CD8-positive, alpha-beta memory T cell (primary cell): ENCODE results near the gene HEYL. TPM values are rescaled to one million over a fixed set of nuclear protein-coding genes. Genes with fewer than 3 reads are reported as not detected.

Experiments used
- CTCF ChIA-PET: fragments of 350-600 bp; sonication (Branson Sonifier 250); formaldehyde crosslinking; loops from one replicate; lab custom pipeline; 2021; ENCODE audit warnings: antibody characterized with exemption; lab: Charles Lee
- POLR2A ChIA-PET: fragments of 350-600 bp; sonication (Branson Sonifier 250); formaldehyde crosslinking; loops from one replicate; lab custom pipeline; 2021; ENCODE audit warnings: antibody characterized with exemption; lab: Charles Lee
- DNase-seq, 5 donors: peaks; one replicate each; pipeline versions ENCODE4 v3.0.0 to v3.0.0-alpha.2; 2020 to 2022; ENCODE audit warnings: mixed read lengths in 1 of 5
- H3K27ac ChIP-seq: one replicate; pipeline ENCODE4 v1.7.0; 2013; ENCODE audit warnings: low read depth, mild to moderate bottlenecking, low read length, moderate library complexity
- H3K27me3 ChIP-seq: 2 replicates; pipeline ENCODE4 v1.7.0; 2013; ENCODE audit warnings: low read length, mild to moderate bottlenecking; ENCODE audit not compliant: insufficient read depth, poor library complexity, severe bottlenecking
- H3K36me3 ChIP-seq: 2 replicates; pipeline ENCODE4 v1.7.0; 2013; ENCODE audit warnings: mild to moderate bottlenecking, low read length, moderate library complexity; ENCODE audit not compliant: insufficient read depth
- H3K4me1 ChIP-seq: 2 replicates; pipeline ENCODE4 v1.7.0; 2013; ENCODE audit warnings: mild to moderate bottlenecking, low read length, moderate library complexity; ENCODE audit not compliant: insufficient read depth
- H3K4me3 ChIP-seq: 2 replicates; pipeline ENCODE4 v1.7.0; 2013; ENCODE audit warnings: mild to moderate bottlenecking, low read length
- H3K9me3 ChIP-seq: 2 replicates; pipeline ENCODE4 v1.7.0; 2013; ENCODE audit warnings: mild to moderate bottlenecking, low read length
- H3K27ac Mint-ChIP-seq, 8 donors: one replicate each; pipeline ENCODE4 v1.8.0; 2020 to 2021; ENCODE audit warnings: mixed read lengths in 8 of 8, mild to moderate bottlenecking in 6 of 8, inconsistent platforms in 3 of 8, moderate library complexity in 3 of 8
- H3K27me3 Mint-ChIP-seq, 2 donors: one replicate each; pipeline ENCODE4 v1.8.0; 2020 to 2021; ENCODE audit warnings: mixed read lengths in 2 of 2, mild to moderate bottlenecking in 1 of 2, moderate library complexity in 1 of 2
- H3K36me3 Mint-ChIP-seq, 3 donors: one replicate each; pipeline ENCODE4 v1.8.0; 2020 to 2021; ENCODE audit warnings: mixed read lengths in 3 of 3, inconsistent platforms in 1 of 3, mild to moderate bottlenecking in 1 of 3
- H3K4me1 Mint-ChIP-seq, 3 donors: one replicate each; pipeline ENCODE4 v1.8.0; 2020 to 2021; ENCODE audit warnings: mixed read lengths in 3 of 3, inconsistent platforms in 1 of 3, mild to moderate bottlenecking in 1 of 3
- H3K4me3 Mint-ChIP-seq, 7 donors: one replicate each; pipeline ENCODE4 v1.8.0; 2020 to 2021; ENCODE audit warnings: mixed read lengths in 7 of 7, mild to moderate bottlenecking in 6 of 7, moderate library complexity in 4 of 7, inconsistent platforms in 2 of 7
- H3K9me3 Mint-ChIP-seq, 5 donors: one replicate each; pipeline ENCODE4 v1.8.0; 2020 to 2022; ENCODE audit warnings: mixed read lengths in 5 of 5, mild to moderate bottlenecking in 3 of 5, moderate library complexity in 2 of 5, inconsistent platforms in 1 of 5
- polyA plus RNA-seq: library from polyadenylated mRNA; unstranded; fragments of 300-500 nt; fragmentation: Illumina TruSeq; gene quantifications from one replicate; pipeline ENCODE4 v1.2.3, GENCODE V29; 2021
- total RNA-seq, 2 experiments: library from RNA; stranded (reverse); gene quantifications; one replicate each; pipeline ENCODE4 v1.2.3, GENCODE V29; 2021

The HEYL gene
- total and polyA plus RNA-seq, 3 experiments from 2014 or later: 0.07 to 0.09 TPM; not detected in 1

DNA sequence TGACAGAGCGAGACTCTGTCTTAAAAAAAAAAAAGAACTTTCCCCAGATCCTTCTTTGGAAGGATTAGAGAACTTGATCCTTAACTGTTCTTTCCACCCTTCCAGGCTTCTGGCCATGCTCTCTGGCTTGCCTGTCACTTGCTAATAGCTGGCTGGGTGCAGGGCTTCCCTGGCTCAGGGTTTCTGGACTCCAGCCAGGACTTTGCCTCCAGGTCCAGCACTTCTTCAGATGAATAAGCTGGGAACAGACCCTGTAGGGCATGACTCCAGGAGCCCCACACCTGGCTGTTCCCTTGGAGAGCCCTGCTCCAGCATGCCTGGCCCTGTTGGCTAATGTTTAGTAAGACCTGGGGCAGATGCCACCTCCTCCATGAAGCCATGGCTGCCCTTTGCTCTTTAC is 35.8 kb upstream of the HEYL start:
- DNase-seq: no peak
- H3K9me3 ChIP-seq: no peaks in the 10 kb centered on the region
- H3K36me3 ChIP-seq: no peaks in the 10 kb centered on the region
- CTCF ChIA-PET: interaction anchor here (1.1 kb wide), 1 partner anchor 45 kb away, joined by 3 read pairs; no protein-coding TSS in a partner anchor
- H3K27ac ChIP-seq: no peak overlapping the region
- POLR2A ChIA-PET: no interaction called here
- H3K27me3 ChIP-seq: peaks cover 26% of the 10 kb centered on the region
- H3K4me1 ChIP-seq: peaks cover 10% of the 10 kb centered on the region
- no peak overlapping the region for H3K4me3 Mint-ChIP-seq
- H3K4me1 Mint-ChIP-seq: peaks cover 0 to 11% (median 2%) of the 10 kb centered on the region in 3 donors
- no peak overlapping the region for H3K4me3 ChIP-seq
- peaks cover 9 to 16% of the 10 kb centered on the region in 2 donors for H3K27me3 Mint-ChIP-seq
- peaks cover 0 to 2% (median 0%) of the 10 kb centered on the region in 5 donors for H3K9me3 Mint-ChIP-seq
- H3K27ac Mint-ChIP-seq: no peak overlapping the region
- H3K36me3 Mint-ChIP-seq: peaks cover 0 to 5% (median 4%) of the 10 kb centered on the region in 3 donors

DNA sequence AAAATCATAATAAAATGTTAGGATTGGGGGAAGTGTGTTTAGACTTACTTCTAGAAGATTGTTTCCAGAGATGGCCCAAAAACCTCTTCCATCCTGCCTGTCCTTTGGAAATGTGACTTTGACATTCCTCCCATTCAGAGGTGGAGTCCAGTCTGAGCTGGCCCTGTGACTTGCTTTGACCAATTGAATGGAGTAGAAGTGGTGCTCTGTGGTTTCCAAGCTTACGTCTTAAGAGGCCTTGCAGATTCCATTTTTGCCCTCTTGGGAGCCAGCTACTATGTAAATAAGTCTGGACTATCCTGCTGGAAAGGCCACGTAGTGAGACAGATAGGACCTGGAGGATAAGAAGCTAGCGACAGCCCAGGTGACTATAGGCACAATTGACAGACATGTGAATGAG is 33.8 kb upstream of the HEYL start:
- Mint-ChIP-seq H3K36me3 (peaks cover 0 to 4% (median 0%) of the 10 kb centered on the region in 3 donors), H3K4me3 (no peak overlapping the region), H3K4me1 (peaks cover 0 to 11% (median 2%) of the 10 kb centered on the region in 3 donors), H3K9me3 (no peaks in the 10 kb centered on the region), H3K27me3 (peaks cover 25 to 27% of the 10 kb centered on the region in 2 donors), H3K27ac (no peak overlapping the region)
- no peak overlapping the region for H3K4me3 ChIP-seq
- no peaks in the 10 kb centered on the region for H3K9me3 ChIP-seq
- H3K27me3 ChIP-seq: peaks cover 27% of the 10 kb centered on the region
- DNase-seq: no peak
- H3K36me3 ChIP-seq: no peaks in the 10 kb centered on the region
- ChIA-PET POLR2A (interaction anchor here (1.2 to 3.7 kb wide), 2 partner anchors 18 to 47 kb away, joined by 5 to 12 read pairs; partner anchors contain the start of gene HPCAL4), CTCF (interaction anchor here (1.4 to 3.7 kb wide), 12 partner anchors 8 to 126 kb away, joined by 4 to 20 read pairs (median 12); partner anchors contain the start of gene HPCAL4)
- H3K4me1 ChIP-seq: peaks cover 5% of the 10 kb centered on the region
- no peak overlapping the region for H3K27ac ChIP-seq

DNA sequence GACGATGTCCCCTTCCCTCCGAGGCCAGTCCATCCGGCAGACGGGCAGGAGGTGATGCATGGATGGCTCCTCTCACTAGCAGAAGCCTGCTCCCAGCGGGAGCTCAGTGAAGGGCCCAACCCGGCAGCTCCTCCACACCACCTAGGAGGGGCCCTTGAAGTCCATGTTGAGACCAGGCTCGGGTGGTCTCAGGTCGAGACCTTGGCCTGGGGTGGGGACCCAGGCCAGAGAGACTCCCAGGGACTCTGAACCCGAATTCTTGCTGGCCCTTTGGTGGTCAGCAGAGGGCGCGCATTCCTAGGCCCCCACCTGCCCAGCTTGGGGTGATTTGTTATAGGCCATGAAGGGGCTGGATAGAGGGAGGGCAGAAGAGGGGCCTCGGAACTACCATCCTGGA is 33.1 kb upstream of the HEYL start:
- Histone ChIP-seq H3K27ac (no peak overlapping the region), H3K9me3 (no peaks in the 10 kb centered on the region), H3K4me3 (no peak overlapping the region), H3K36me3 (no peaks in the 10 kb centered on the region), H3K4me1 (peaks cover 5% of the 10 kb centered on the region), H3K27me3 (peaks cover 27% of the 10 kb centered on the region)
- ChIA-PET CTCF (interaction anchor here (1.0 to 3.7 kb wide), 14 partner anchors 8 to 127 kb away, joined by 3 to 20 read pairs (median 10); partner anchors contain the start of gene HPCAL4), POLR2A (interaction anchor here (1.2 to 3.7 kb wide), 2 partner anchors 19 to 47 kb away, joined by 5 to 12 read pairs; partner anchors contain the start of gene HPCAL4)
- Mint-ChIP-seq H3K4me3 (peak overlapping the region in 6 of 7 donors; percentile 12 to 78 (median 62)), H3K36me3 (peaks cover 0 to 2% (median 0%) of the 10 kb centered on the region in 3 donors), H3K27me3 (peaks cover 25 to 29% of the 10 kb centered on the region in 2 donors), H3K27ac (no peak overlapping the region), H3K4me1 (peaks cover 0 to 11% (median 2%) of the 10 kb centered on the region in 3 donors), H3K9me3 (no peaks in the 10 kb centered on the region)
- peak in 3 of 5 donors; percentile 21 to 53 (median 30) for DNase-seq

DNA sequence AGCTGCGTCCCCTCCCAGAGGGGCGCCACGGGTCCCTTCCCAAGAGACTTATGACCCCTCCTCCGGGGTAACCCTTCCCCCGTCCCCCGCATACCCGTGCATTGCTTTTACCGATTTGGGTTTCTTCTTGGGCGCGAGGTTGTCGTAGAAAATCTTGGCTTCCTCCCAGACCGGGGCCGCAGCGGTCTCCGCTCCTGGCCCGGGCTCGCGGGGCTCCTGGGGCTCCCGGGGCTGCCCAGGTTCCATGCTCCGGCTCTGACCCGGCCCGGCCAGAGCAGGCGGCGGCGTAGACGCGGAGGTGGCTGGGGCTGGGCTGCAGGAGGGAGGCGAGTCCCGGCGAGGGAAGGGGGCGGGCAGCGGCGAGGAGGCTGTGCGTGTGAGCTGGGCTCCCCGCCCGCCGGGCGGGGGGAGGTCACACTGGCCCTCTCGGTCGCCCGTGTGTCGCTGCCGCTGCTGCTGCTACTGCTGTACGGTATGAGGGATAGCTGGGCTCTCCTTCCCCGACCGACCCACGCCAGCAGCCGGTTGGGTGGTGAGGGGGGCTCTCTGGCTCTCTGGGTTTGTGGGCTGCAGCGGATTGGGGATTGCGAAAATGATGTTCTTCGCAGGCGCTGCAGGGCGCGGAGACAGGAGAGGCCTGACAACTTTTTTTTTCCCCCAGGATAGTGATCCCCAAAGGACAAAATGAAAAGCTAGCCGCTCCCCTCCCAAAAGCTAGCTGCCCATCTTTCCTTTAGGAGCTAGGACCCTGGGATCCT is 32.5 kb upstream of the HEYL start, which contains the start of gene NT5C1A:
NT5C1A (minus strand) TSS at position 315 of the 758 bp plus-strand sequence; CDS start at position 246, 69 bp downstream.
- CTCF ChIA-PET: interaction anchor here (1.0 to 3.7 kb wide), 14 partner anchors 12 to 127 kb away, joined by 3 to 20 read pairs (median 10); partner anchors contain the start of gene HPCAL4
- H3K4me3 Mint-ChIP-seq: peak within 1 kb of the TSS in 6 of 7 donors; percentile 22 to 78 (median 62)
- H3K27ac ChIP-seq: no peak within 1 kb of the TSS

DNA sequence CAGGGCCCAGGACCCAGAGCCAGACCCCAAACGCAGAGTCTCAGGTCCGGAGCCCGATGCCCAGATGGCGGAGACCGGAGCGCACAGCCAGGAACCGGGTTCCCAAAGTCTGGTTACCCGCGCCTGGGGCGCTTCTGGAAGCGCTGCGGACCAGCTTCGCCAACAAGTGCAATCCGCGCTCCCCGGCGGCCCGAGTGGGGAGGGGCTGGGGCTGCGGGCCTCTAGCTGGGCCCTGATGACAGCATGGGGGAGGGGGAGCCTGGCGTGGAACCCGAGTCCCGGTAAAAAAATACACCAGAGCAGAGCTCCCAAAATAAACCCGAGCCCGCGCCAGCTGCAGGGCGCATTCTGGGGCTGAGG is 32.0 kb upstream of the HEYL start:
- CTCF ChIA-PET: interaction anchor here (1.1 to 3.7 kb wide), 10 partner anchors 13 to 128 kb away, joined by 3 to 20 read pairs (median 12); partner anchors contain the start of gene HPCAL4
- POLR2A ChIA-PET: interaction anchor here (3.7 kb wide), 1 partner anchor 20 kb away, joined by 12 read pairs; the partner anchor contains the start of gene HPCAL4
- peaks cover 27% of the 10 kb centered on the region for H3K27me3 ChIP-seq
- peaks cover 25 to 33% of the 10 kb centered on the region in 2 donors for H3K27me3 Mint-ChIP-seq
- no peak overlapping the region for H3K27ac ChIP-seq
- peaks cover 0 to 11% (median 2%) of the 10 kb centered on the region in 3 donors for H3K4me1 Mint-ChIP-seq
- peaks cover 0 to 2% (median 0%) of the 10 kb centered on the region in 3 donors for H3K36me3 Mint-ChIP-seq
- no peak for DNase-seq
- H3K36me3 ChIP-seq: no peaks in the 10 kb centered on the region
- H3K4me1 ChIP-seq: peaks cover 5% of the 10 kb centered on the region
- H3K9me3 Mint-ChIP-seq: no peaks in the 10 kb centered on the region
- peak overlapping the region in 1 of 7 donors; percentile 68 for H3K4me3 Mint-ChIP-seq
- no peaks in the 10 kb centered on the region for H3K9me3 ChIP-seq
- H3K4me3 ChIP-seq: peak overlapping the region; percentile 15
- no peak overlapping the region for H3K27ac Mint-ChIP-seq

More for the DNA sequence above, 32.5 kb upstream of the HEYL start, which contains the start of gene NT5C1A:
- peaks cover 25 to 29% of the 10 kb centered on the region in 2 donors for H3K27me3 Mint-ChIP-seq
- H3K36me3 Mint-ChIP-seq: peaks cover 0 to 2% (median 0%) of the 10 kb centered on the region in 3 donors
- H3K27ac Mint-ChIP-seq: no peak within 1 kb of the TSS
- H3K9me3 Mint-ChIP-seq: no peaks in the 10 kb centered on the region
- Histone ChIP-seq H3K27me3 (peaks cover 27% of the 10 kb centered on the region), H3K4me1 (peaks cover 5% of the 10 kb centered on the region), H3K9me3 (no peaks in the 10 kb centered on the region), H3K4me3 (peak within 1 kb of the TSS; percentile 15), H3K36me3 (no peaks in the 10 kb centered on the region)
- POLR2A ChIA-PET: interaction anchor here (1.2 to 3.7 kb wide), 2 partner anchors 19 to 48 kb away, joined by 5 to 12 read pairs; partner anchors contain the start of gene HPCAL4
- peaks cover 0 to 11% (median 2%) of the 10 kb centered on the region in 3 donors for H3K4me1 Mint-ChIP-seq
- DNase-seq: no peak

DNA sequence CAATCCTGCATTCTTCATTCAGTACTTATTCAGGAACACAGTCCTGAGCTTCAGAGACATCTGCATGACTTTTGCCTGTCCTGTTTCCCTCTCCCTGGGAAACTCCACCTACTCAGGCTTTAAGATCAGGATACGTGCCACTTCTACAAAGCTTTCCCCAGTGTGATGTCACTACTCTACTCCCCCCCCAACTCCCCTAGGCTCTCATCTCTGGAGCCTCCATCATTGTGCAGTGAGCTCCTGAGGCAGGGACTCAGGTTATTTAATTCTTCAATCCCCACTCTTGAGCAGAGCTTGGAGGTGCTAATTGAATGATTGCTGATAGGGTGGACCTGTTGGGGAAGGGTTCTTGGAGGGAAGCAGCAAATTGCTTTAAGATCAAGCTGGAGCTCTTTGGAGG is 31.2 kb upstream of the HEYL start:
- no peak overlapping the region for H3K4me3 ChIP-seq
- H3K27me3 ChIP-seq: peaks cover 27% of the 10 kb centered on the region

DNA sequence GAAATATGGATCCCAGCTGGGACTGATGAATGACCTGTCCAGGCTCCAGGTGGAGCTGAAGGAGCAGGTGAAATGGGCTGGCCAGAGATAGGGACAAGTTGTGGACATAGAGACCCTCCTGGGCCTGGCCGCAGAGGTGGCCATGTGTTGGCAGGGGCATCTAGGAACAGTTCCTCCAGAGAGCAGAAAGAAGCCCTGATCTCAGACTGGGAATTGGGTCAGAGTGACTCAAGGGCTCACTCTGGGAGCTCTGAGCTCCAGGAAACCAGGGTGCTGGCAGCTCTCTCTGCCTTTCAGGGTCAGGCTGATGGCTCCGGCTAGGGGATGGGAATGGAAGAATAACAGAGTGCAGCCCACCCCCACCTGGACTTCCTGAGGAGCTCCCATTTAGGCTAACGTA is 29.5 kb upstream of the HEYL start:
- no peak overlapping the region for H3K27ac Mint-ChIP-seq
- H3K36me3 ChIP-seq: no peaks in the 10 kb centered on the region
- peaks cover 27% of the 10 kb centered on the region for H3K27me3 ChIP-seq
- POLR2A ChIA-PET: no interaction called here
- H3K4me3 ChIP-seq: no peak overlapping the region
- peaks cover 0 to 2% (median 0%) of the 10 kb centered on the region in 3 donors for H3K36me3 Mint-ChIP-seq
- H3K9me3 ChIP-seq: no peaks in the 10 kb centered on the region
- CTCF ChIA-PET: interaction anchor here (1.2 to 1.9 kb wide), 3 partner anchors 11 to 51 kb away, joined by 4 to 7 read pairs (median 5); no protein-coding TSS in a partner anchor
- peaks cover 0 to 11% (median 2%) of the 10 kb centered on the region in 3 donors for H3K4me1 Mint-ChIP-seq
- H3K4me1 ChIP-seq: peaks cover 5% of the 10 kb centered on the region
- DNase-seq: no peak
- H3K27me3 Mint-ChIP-seq: peaks cover 22 to 33% of the 10 kb centered on the region in 2 donors
- H3K27ac ChIP-seq: no peak overlapping the region
- H3K9me3 Mint-ChIP-seq: no peaks in the 10 kb centered on the region
- no peak overlapping the region for H3K4me3 Mint-ChIP-seq

More for the DNA sequence above, 31.2 kb upstream of the HEYL start:
- Mint-ChIP-seq H3K27me3 (peaks cover 23 to 33% of the 10 kb centered on the region in 2 donors), H3K4me3 (peak overlapping the region in 5 of 7 donors; percentile 17 to 36 (median 21)), H3K27ac (peak overlapping the region in 1 of 8 donors; percentile 35), H3K36me3 (peaks cover 0 to 2% (median 0%) of the 10 kb centered on the region in 3 donors), H3K4me1 (peaks cover 0 to 11% (median 2%) of the 10 kb centered on the region in 3 donors), H3K9me3 (no peaks in the 10 kb centered on the region)
- Histone ChIP-seq H3K9me3 (no peaks in the 10 kb centered on the region), H3K4me1 (peaks cover 5% of the 10 kb centered on the region), H3K27ac (no peak overlapping the region), H3K36me3 (no peaks in the 10 kb centered on the region)
- no peak for DNase-seq
- POLR2A ChIA-PET: interaction anchor here (3.7 kb wide), 1 partner anchor 21 kb away, joined by 12 read pairs; the partner anchor contains the start of gene HPCAL4
- CTCF ChIA-PET: interaction anchor here (0.7 to 3.7 kb wide), 9 partner anchors 12 to 128 kb away, joined by 3 to 15 read pairs (median 5); no protein-coding TSS in a partner anchor
